DOHH2 (cell line): ENCODE data around the gene PRR14.

Experiments used
- H3F3A ChIP-seq: fragments of 200-600 bp; sonication (generic), shearing (Covaris generic); 2 replicates; pipeline ENCODE4 v1.6.0; 2016; ENCODE audit warnings: antibody characterized with exemption, mild to moderate bottlenecking; ENCODE audit not compliant: control insufficient read depth, insufficient read depth
- H3K27ac ChIP-seq: fragments of 200-600 bp; sonication (generic); 2 replicates; pipeline ENCODE4 v1.5.1; 2014; ENCODE audit warnings: low read depth, mild to moderate bottlenecking, low read length, moderate library complexity
- H3K27me3 ChIP-seq: fragments of 200-600 bp; sonication (generic); 2 replicates; pipeline ENCODE4 v1.6.1; 2014; ENCODE audit warnings: mild to moderate bottlenecking, low read length, mixed read lengths; ENCODE audit not compliant: control insufficient read depth
- H3K36me3 ChIP-seq: fragments of 200-600 bp; sonication (generic); 2 replicates; pipeline ENCODE4 v1.6.1; 2014; ENCODE audit warnings: mild to moderate bottlenecking, low read length, moderate library complexity, mixed read lengths; ENCODE audit not compliant: control insufficient read depth
- H3K4me1 ChIP-seq: fragments of 200-600 bp; sonication (generic); 2 replicates; pipeline ENCODE4 v1.6.1; 2014; ENCODE audit warnings: mild to moderate bottlenecking, low read length, mixed read lengths; ENCODE audit not compliant: control insufficient read depth
- H3K4me2 ChIP-seq: fragments of 200-600 bp; sonication (generic); 2 replicates; pipeline ENCODE4 v1.6.0; 2014; ENCODE audit warnings: mild to moderate bottlenecking, low read length, moderate library complexity
- H3K4me3 ChIP-seq: fragments of 200-600 bp; sonication (generic); 2 replicates; pipeline ENCODE4 v1.5.1; 2014; ENCODE audit warnings: mild to moderate bottlenecking, low read length, mixed read lengths
- H3K79me2 ChIP-seq: fragments of 200-600 bp; sonication (generic); 2 replicates; pipeline ENCODE4 v1.6.1; 2014; ENCODE audit warnings: mild to moderate bottlenecking, low read length, mixed read lengths; ENCODE audit not compliant: control insufficient read depth
- H3K9me2 ChIP-seq: fragments of 200-600 bp; sonication (generic); replicated peaks from 2 replicates; pipeline ENCODE4 v1.6.1; 2014; ENCODE audit warnings: mild to moderate bottlenecking, low read length, mixed read lengths; ENCODE audit not compliant: control insufficient read depth
- H3K9me3 ChIP-seq: fragments of 200-600 bp; sonication (generic); 2 replicates; pipeline ENCODE4 v1.6.1; 2014; ENCODE audit warnings: antibody characterized with exemption, low read length, mixed read lengths; ENCODE audit not compliant: control insufficient read depth, insufficient read depth
- H4K20me1 ChIP-seq: fragments of 200-600 bp; sonication (generic); 2 replicates; pipeline ENCODE4 v1.6.0; 2014; ENCODE audit warnings: low read depth, mild to moderate bottlenecking, antibody characterized with exemption, low read length, moderate library complexity; ENCODE audit not compliant: control insufficient read depth, insufficient read depth
- CTCF ChIP-seq: fragments of 200-600 bp; sonication (generic); IDR thresholded peaks from one replicate; pipeline ENCODE4 v1.5.1; 2014; ENCODE audit warnings: antibody characterized with exemption, mild to moderate bottlenecking, low read depth, low read length; ENCODE audit not compliant: poor library complexity, severe bottlenecking
- EZH2phosphoT487 ChIP-seq: fragments of 200-600 bp; sonication (generic); IDR thresholded peaks from 2 replicates; pipeline ENCODE4 v1.6.1; 2017; ENCODE audit warnings: borderline replicate concordance, mild to moderate bottlenecking, antibody characterized with exemption, low read length, moderate library complexity, mixed read lengths

The PRR14 gene

GRCh38 chr16:30615358-30616091, 35.2 kb upstream of the PRR14 start:
- Histone ChIP-seq H3K4me3 (no peak overlapping the region), H3K79me2 (no peaks in the 10 kb centered on the region), H3K9me2 (no peaks in the 10 kb centered on the region), H3K27ac (no peak overlapping the region), H3K4me2 (no peak overlapping the region), H3K9me3 (no peaks in the 10 kb centered on the region), H3K4me1 (peaks cover 25% of the 10 kb centered on the region), H3K27me3 (no peaks in the 10 kb centered on the region), H3K36me3 (no peaks in the 10 kb centered on the region), H4K20me1 (no peaks in the 10 kb centered on the region), H3F3A (peaks cover 7% of the 10 kb centered on the region; the same call in 1 of the 2 replicates)
- no peak for TF ChIP-seq EZH2phosphoT487
- peak; percentile 94 for TF ChIP-seq CTCF

- H3K9me3 ChIP-seq = peaks cover 11% of the 10 kb centered on the region; the same call in 1 of the 2 replicates
- H3K9me2 ChIP-seq = no peaks in the 10 kb centered on the region
- TF ChIP-seq CTCF (no peak), EZH2phosphoT487 (no peak)
Observed at GRCh38 chr16:30619202-30619601, 31.6 kb upstream of the PRR14 start.

GRCh38 chr16:30619638-30620037, 31.1 kb upstream of the PRR14 start:
- no peak overlapping the region for H3K4me2 ChIP-seq
- H3K4me1 ChIP-seq = peaks cover 29% of the 10 kb centered on the region
- no peaks in the 10 kb centered on the region for H3F3A ChIP-seq
- H3K4me3 ChIP-seq = no peak overlapping the region
- no peaks in the 10 kb centered on the region for H3K79me2 ChIP-seq
- no peaks in the 10 kb centered on the region for H3K27me3 ChIP-seq
- TF ChIP-seq EZH2phosphoT487 (no peak), CTCF (no peak)
- H3K9me3 ChIP-seq = peaks cover 12% of the 10 kb centered on the region; the same call in 1 of the 2 replicates
- no peaks in the 10 kb centered on the region for H4K20me1 ChIP-seq
- H3K27ac ChIP-seq = no peak overlapping the region
- no peaks in the 10 kb centered on the region for H3K9me2 ChIP-seq
- H3K36me3 ChIP-seq = no peaks in the 10 kb centered on the region

More at GRCh38 chr16:30619202-30619601, 31.6 kb upstream of the PRR14 start:
- Histone ChIP-seq H3K79me2 (no peaks in the 10 kb centered on the region), H3K4me1 (peaks cover 32% of the 10 kb centered on the region), H4K20me1 (no peaks in the 10 kb centered on the region), H3K36me3 (no peaks in the 10 kb centered on the region), H3K4me2 (no peak overlapping the region), H3K27me3 (no peaks in the 10 kb centered on the region), H3F3A (no peaks in the 10 kb centered on the region), H3K4me3 (no peak overlapping the region), H3K27ac (no peak overlapping the region)
